RWPE1 (cell line): ENCODE results near the gene SH3BP2.

Source experiments
- CTCF ChIA-PET: fragments of 350-600 bp; sonication (Branson Sonifier 250); formaldehyde crosslinking; extraction: SDS; loops from one replicate; lab custom pipeline; 2021; lab: Yijun Ruan, JAX
- POLR2A ChIA-PET: fragments of 400-600 bp; formaldehyde crosslinking; extraction: SDS; loops from one replicate; lab custom pipeline; 2020; ENCODE audit warnings: antibody characterized with exemption; ENCODE audit not compliant: low non-redundant PET; lab: Yijun Ruan, JAX
- DNase-seq: peaks from one replicate; pipeline ENCODE4 v3.0.0; 2012; ENCODE audit warnings: low spot score
- H3K27ac ChIP-seq: fragments of 450-650 bp; 2 replicates; pipeline ENCODE4 v1.5.1; 2017
- TF ChIP-seq, protein P1 (sequence below): fragments of 450-650 bp; conservative IDR thresholded peaks from 2 replicates; pipeline ENCODE4 v1.5.1; 2017; ENCODE audit warnings: low read depth, mild to moderate bottlenecking

SH3BP2 gene, protein sequence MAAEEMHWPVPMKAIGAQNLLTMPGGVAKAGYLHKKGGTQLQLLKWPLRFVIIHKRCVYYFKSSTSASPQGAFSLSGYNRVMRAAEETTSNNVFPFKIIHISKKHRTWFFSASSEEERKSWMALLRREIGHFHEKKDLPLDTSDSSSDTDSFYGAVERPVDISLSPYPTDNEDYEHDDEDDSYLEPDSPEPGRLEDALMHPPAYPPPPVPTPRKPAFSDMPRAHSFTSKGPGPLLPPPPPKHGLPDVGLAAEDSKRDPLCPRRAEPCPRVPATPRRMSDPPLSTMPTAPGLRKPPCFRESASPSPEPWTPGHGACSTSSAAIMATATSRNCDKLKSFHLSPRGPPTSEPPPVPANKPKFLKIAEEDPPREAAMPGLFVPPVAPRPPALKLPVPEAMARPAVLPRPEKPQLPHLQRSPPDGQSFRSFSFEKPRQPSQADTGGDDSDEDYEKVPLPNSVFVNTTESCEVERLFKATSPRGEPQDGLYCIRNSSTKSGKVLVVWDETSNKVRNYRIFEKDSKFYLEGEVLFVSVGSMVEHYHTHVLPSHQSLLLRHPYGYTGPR

GRCh38 chr4:2792711-2793585 lies at the start of gene SH3BP2:
Gene SH3BP2 (plus strand): TSS chr4:2793085. CDS start chr4:2820618, 27,533 bp downstream.
- ChIA-PET POLR2A (no interaction called here), CTCF (interaction anchor here (0.6 kb wide), 1 partner anchor 13 kb away, joined by 3 read pairs; no protein-coding TSS in a partner anchor)
- DNase-seq: peak; percentile 64
- peak within 1 kb of the TSS; percentile 99 for H3K27ac ChIP-seq
- TF ChIP-seq, protein P1, sequence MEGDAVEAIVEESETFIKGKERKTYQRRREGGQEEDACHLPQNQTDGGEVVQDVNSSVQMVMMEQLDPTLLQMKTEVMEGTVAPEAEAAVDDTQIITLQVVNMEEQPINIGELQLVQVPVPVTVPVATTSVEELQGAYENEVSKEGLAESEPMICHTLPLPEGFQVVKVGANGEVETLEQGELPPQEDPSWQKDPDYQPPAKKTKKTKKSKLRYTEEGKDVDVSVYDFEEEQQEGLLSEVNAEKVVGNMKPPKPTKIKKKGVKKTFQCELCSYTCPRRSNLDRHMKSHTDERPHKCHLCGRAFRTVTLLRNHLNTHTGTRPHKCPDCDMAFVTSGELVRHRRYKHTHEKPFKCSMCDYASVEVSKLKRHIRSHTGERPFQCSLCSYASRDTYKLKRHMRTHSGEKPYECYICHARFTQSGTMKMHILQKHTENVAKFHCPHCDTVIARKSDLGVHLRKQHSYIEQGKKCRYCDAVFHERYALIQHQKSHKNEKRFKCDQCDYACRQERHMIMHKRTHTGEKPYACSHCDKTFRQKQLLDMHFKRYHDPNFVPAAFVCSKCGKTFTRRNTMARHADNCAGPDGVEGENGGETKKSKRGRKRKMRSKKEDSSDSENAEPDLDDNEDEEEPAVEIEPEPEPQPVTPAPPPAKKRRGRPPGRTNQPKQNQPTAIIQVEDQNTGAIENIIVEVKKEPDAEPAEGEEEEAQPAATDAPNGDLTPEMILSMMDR: no peak

DNA sequence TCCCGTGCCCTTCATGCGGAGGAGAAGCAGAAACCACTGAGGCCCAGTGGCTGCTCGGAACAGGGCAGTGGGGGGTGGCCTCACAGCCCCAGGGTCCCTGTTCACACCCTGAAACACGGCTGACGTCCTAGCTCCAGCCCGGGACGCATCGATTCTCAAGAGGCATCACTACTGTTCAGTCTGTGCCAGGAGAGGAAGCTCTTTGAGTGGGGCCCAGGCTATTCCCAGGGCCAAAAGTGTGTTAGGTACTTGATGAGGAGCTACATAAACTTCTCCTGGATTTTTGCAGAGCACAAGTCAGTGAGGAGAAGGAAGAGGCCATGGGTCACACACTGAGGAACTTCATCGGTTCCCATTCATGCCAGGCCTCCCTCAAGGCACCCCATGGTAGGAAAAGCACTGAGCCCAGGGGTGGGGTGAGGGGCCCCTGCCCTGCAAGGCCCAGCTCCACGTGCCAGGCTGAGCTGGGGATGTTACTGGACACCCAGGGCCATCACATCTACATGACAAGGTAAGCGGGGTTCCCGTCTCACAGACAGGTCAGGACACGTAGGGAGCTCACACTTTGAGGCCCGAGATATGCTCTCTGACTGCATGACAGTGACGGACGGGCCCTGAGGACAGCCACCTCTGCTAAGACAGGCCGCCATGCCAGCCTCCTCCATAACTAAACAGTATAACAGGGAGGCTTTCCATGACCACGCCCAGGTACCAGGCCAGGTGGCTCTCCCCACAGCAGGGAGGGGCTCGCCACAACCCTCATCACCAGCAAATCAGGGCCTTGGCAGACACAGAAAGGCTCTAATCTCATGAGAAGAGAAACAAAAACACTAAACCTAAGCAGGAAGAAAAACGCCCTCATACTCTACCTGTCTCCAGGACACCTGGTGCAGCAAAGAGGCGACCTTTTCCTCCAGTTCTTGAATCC lies 49.1 kb upstream of the SH3BP2 start:
- POLR2A ChIA-PET: no interaction called here
- H3K27ac ChIP-seq: peak overlapping the region; percentile 71
- CTCF ChIA-PET: no interaction called here
- TF ChIP-seq, protein P1: no peak
- DNase-seq: no peak

- TF ChIP-seq, protein P1: no peak
- CTCF ChIA-PET: no interaction called here
- POLR2A ChIA-PET: no interaction called here
- peak overlapping the region; percentile 71 for H3K27ac ChIP-seq
- no peak for DNase-seq
These were observed 48.2 kb upstream of the SH3BP2 start for GRCh38 chr4:2744576-2745270.

DNA sequence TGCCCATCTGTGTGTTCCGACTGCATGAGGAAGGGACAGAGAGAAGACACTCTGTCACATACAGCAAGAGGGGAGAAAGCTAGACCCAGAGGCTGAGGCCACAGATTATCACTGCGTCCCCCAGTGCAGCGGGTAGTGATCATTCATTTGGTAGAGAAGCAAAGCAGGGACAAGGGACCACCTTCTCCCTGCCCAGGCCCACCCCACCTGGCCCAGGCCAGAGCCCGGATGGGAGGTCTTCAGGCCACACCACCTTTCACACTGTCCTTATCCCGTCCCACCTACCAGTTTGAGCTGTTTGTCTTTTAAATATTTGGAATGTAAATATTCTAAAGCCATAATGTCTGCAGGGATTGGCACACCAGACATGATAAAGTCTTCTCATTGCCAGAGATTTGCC lies 47.4 kb upstream of the SH3BP2 start:
- TF ChIP-seq, protein P1: no peak
- ChIA-PET POLR2A (no interaction called here), CTCF (interaction anchor here (0.6 kb wide), 1 partner anchor 55 kb away, joined by 4 read pairs; no protein-coding TSS in a partner anchor)
- peak overlapping the region; percentile 71 for H3K27ac ChIP-seq
- DNase-seq: no peak

GRCh38 chr4:2745981-2746806 lies 46.7 kb upstream of the SH3BP2 start:
- DNase-seq: peak; percentile 25
- peak overlapping the region; percentile 71 for H3K27ac ChIP-seq
- TF ChIP-seq, protein P1: no peak
- CTCF ChIA-PET: interaction anchor here (0.6 kb wide), 1 partner anchor 54 kb away, joined by 4 read pairs; no protein-coding TSS in a partner anchor
- POLR2A ChIA-PET: no interaction called here
